K562 (cell line): ENCODE data around the gene ZFP36. TPM values are rescaled to one million over a fixed set of nuclear protein-coding genes. Genes with fewer than 3 reads are reported as not detected.

Experiments used
- ATAC-seq: fragments of 200-7000 bp; cut with Tn5 transposase; 3 replicates; pipeline ENCODE4 v1.9.1; 2020; ENCODE audit warnings: moderate library complexity
- BruUV-seq: library from RNA; stranded (reverse); fragments of 400-500 nt; replicated peaks from 2 replicates; lab custom pipeline; 2021; lab: Mats Ljungman, UMichigan
- CTCF ChIA-PET: fragments of 300-600 bp; formaldehyde crosslinking; extraction: SDS; loops from one replicate; lab custom pipeline; 2021; ENCODE audit warnings: low intra/inter-chr PET ratio; lab: Yijun Ruan, JAX
- POLR2A ChIA-PET: fragments of 300-600, 350-650 bp; sonication (Branson Sonifier 250); formaldehyde crosslinking; extraction: SDS; loops from one replicate; lab custom pipeline; 2021; ENCODE audit warnings: antibody characterized with exemption, inconsistent platforms; lab: Yijun Ruan, JAX
- DNase-seq, 4 experiments: peaks; one replicate each; pipeline versions ENCODE4 v3.0.0 to v3.0.0-alpha.2; 2011 to 2018; ENCODE audit warnings: low spot score in 3 of 4, mixed read lengths in 3 of 4; ENCODE audit errors: extremely low read depth in 1 of 4
- FAIRE-seq: peaks from 2 replicates; lab custom pipeline; 2011; peaks lifted over from hg19 to GRCh38; lab: Jason Lieb, UNC
- H2AFZ ChIP-seq: 2 replicates; pipeline ENCODE4 v1.6.0; 2011; ENCODE audit warnings: low read depth, low read length, control low read depth, inconsistent platforms
- H3K27ac ChIP-seq: fragments of 200-600 bp; 3 replicates; pipeline ENCODE4 v1.8.0; 2011; ENCODE audit warnings: low read depth, mild to moderate bottlenecking, control low read depth, inconsistent platforms, low read length, moderate library complexity, mixed read lengths; ENCODE audit errors: extremely low read depth
- H3K27me3 ChIP-seq, 2 experiments: fragments of 300-600 bp in 1 of 2; 2 replicates in 1 of 2; 3 replicates in 1 of 2; pipeline versions ENCODE4 v1.6.0 to v1.8.0; 2011; ENCODE audit warnings: inconsistent platforms in 2 of 2, low read length in 2 of 2, mild to moderate bottlenecking in 1 of 2, mixed read lengths in 1 of 2, moderate library complexity in 1 of 2; ENCODE audit not compliant: control insufficient read depth in 2 of 2, insufficient read depth in 2 of 2
- H3K36me3 ChIP-seq: fragments of 300-600 bp; 3 replicates; pipeline ENCODE4 v1.8.0; 2011; ENCODE audit warnings: mild to moderate bottlenecking, low read length, inconsistent platforms; ENCODE audit not compliant: control insufficient read depth, insufficient read depth
- H3K4me1 ChIP-seq, 2 experiments: fragments of 200-600 bp in 1 of 2; replicated peaks in 1 of 2; 2 replicates in 1 of 2; 3 replicates in 1 of 2; pipeline versions ENCODE4 v1.5.1 to v1.8.0; 2011; ENCODE audit warnings: inconsistent platforms in 2 of 2, low read length in 2 of 2, mild to moderate bottlenecking in 1 of 2, mixed read lengths in 1 of 2, moderate library complexity in 1 of 2; ENCODE audit not compliant: control insufficient read depth in 2 of 2, insufficient read depth in 2 of 2
- H3K4me2 ChIP-seq: 2 replicates; pipeline ENCODE4 v1.6.1; 2011; ENCODE audit warnings: low read length, control low read depth, inconsistent platforms, mixed read lengths; ENCODE audit not compliant: insufficient read depth
- H3K4me3 ChIP-seq: fragments of 200-600 bp; sonication (generic), shearing (Covaris generic); 2 replicates; pipeline ENCODE4 v1.5.1; 2016; ENCODE audit warnings: control low read depth, inconsistent platforms
- H3K79me2 ChIP-seq: fragments of 200-600 bp; 3 replicates; pipeline ENCODE4 v1.8.0; 2011; ENCODE audit warnings: low read length, inconsistent platforms; ENCODE audit not compliant: control insufficient read depth, insufficient read depth
- H3K9ac ChIP-seq, 2 experiments: 2 replicates each; pipeline versions ENCODE4 v1.6.0 to v1.6.1; 2011; ENCODE audit warnings: low read depth in 2 of 2, low read length in 2 of 2, control low read depth in 1 of 2, inconsistent platforms in 1 of 2, mild to moderate bottlenecking in 1 of 2, mixed read lengths in 1 of 2; ENCODE audit not compliant: insufficient read depth in 1 of 2
- H3K9me1 ChIP-seq: one replicate; pipeline ENCODE4 v1.6.0; 2011; ENCODE audit warnings: inconsistent platforms, mild to moderate bottlenecking, low read length, moderate library complexity; ENCODE audit not compliant: control insufficient read depth, insufficient read depth
- H3K9me3 ChIP-seq: replicated peaks from 2 replicates; pipeline ENCODE4 v1.5.1; 2011; ENCODE audit warnings: low read depth, low read length, inconsistent platforms; ENCODE audit not compliant: control insufficient read depth, insufficient read depth
- H4K20me1 ChIP-seq: replicated peaks from 2 replicates; pipeline ENCODE4 v1.6.1; 2011; ENCODE audit warnings: low read length, inconsistent platforms, mixed read lengths; ENCODE audit not compliant: control insufficient read depth, insufficient read depth
- LEF1 ChIP-seq: fragments of 450-650 bp; IDR thresholded peaks from 2 replicates; pipeline ENCODE4 v1.6.1; 2016; ENCODE audit warnings: mild to moderate bottlenecking
- MAZ ChIP-seq, 2 experiments: fragments of 450-650 bp in 1 of 2; sonication (generic) in 1 of 2; formaldehyde crosslinking; IDR thresholded peaks in 1 of 2; conservative IDR thresholded peaks in 1 of 2; 2 replicates each; pipeline versions ENCODE4 v1.4.0 to v1.5.0; 2020; ENCODE audit warnings: mild to moderate bottlenecking in 1 of 2, missing genetic modification reagents in 1 of 2
- NFYB ChIP-seq: IDR thresholded peaks from 2 replicates; pipeline ENCODE4 v1.6.1; 2011; ENCODE audit warnings: mild to moderate bottlenecking, moderate library complexity; ENCODE audit not compliant: insufficient read length; ENCODE audit errors: extremely low read depth
- NR1H2 ChIP-seq: sonication (generic); formaldehyde crosslinking; IDR thresholded peaks from 2 replicates; pipeline ENCODE4 v1.4.0; 2020; ENCODE audit warnings: mild to moderate bottlenecking, missing genetic modification reagents
- PHF21A ChIP-seq: fragments of 450-650 bp; IDR thresholded peaks from 2 replicates; pipeline ENCODE4 v1.6.1; 2017; ENCODE audit warnings: low read depth, borderline replicate concordance
- PURB ChIP-seq: sonication (generic); formaldehyde crosslinking; IDR thresholded peaks from 2 replicates; pipeline ENCODE4 v1.9.0; 2021; ENCODE audit warnings: low read depth, mild to moderate bottlenecking, missing genetic modification reagents
- RFX7 ChIP-seq: fragments of 250-450 bp; sonication (Bioruptor Pico); IDR thresholded peaks from 2 replicates; pipeline ENCODE4 v1.5.1; 2021; ENCODE audit warnings: mild to moderate bottlenecking
- TEAD2 ChIP-seq: fragments of 450-650 bp; IDR thresholded peaks from 2 replicates; pipeline ENCODE4 v1.6.1; 2016; ENCODE audit warnings: missing genetic modification characterization, control low read depth, missing compliant biosample characterization
- WGBS: fragments of 100-300 bp; shearing (Covaris generic); methylation state at CpG from one replicate; pipeline ENCODE4 v1.1.6; 2016; ENCODE audit warnings: low coverage, mixed read lengths; ENCODE audit not compliant: insufficient coverage; ENCODE audit errors: missing lambda C conversion rate; 5-methylcytosine and 5-hydroxymethylcytosine counted together
- in situ Hi-C: fragments of 300-500 bp; cut with MboI; formaldehyde crosslinking; loops from 4 replicates; pipeline ENCODE4 v1.15.0; 2018; ENCODE audit warnings: inconsistent platforms, mixed read lengths
- intact Hi-C: fragments of 100-400 bp; cut with micrococcal nuclease; formaldehyde crosslinking; loops from 2 replicates; pipeline ENCODE4 v1.14.2; 2022
- polyA plus RNA-seq, 8 experiments: library from polyadenylated mRNA; depleted of rRNA in 4 of 8; stranded (reverse) in 5 of 8; unstranded in 3 of 8; fragments of >200 nt; fragmentation: Nextera tagmentation in 2 of 8; fragmentation: Illumina TruSeq in 1 of 8; extraction: Ambion mirVana in 2 of 8; extraction: Trizol in 1 of 8; gene quantifications; 2 replicates each; pipeline versions ENCODE4 v1.2.1 to v1.2.3, GENCODE V29; 2011 to 2014; ENCODE audit warnings: inconsistent platforms in 1 of 8, missing spikeins in 1 of 8
- total RNA-seq, 7 experiments: library from RNA; depleted of rRNA in 6 of 7; stranded (reverse); fragments of >200 nt in 6 of 7; fragmentation: Illumina TruSeq in 2 of 7; extraction: Trizol in 2 of 7; gene quantifications; 2 replicates each; pipeline versions ENCODE4 v1.2.1 to v1.2.3, GENCODE V29; 2011 to 2021; ENCODE audit warnings: low replicate concordance in 1 of 7
- TF ChIP-seq, protein P1 (sequence below): fragments of 250-450 bp; sonication (Bioruptor Pico); IDR thresholded peaks from 2 replicates; pipeline ENCODE4 v1.8.0; 2022; ENCODE audit warnings: inconsistent platforms
- TF ChIP-seq, protein P2 (sequence below): fragments of 200-800 bp; sonication (Bioruptor generic); IDR thresholded peaks from 2 replicates; pipeline ENCODE4 v1.6.1; 2017; ENCODE audit warnings: missing genetic modification characterization, missing compliant biosample characterization
- TF ChIP-seq, protein P3 (sequence below): sonication (generic); formaldehyde crosslinking; IDR thresholded peaks from 2 replicates; pipeline ENCODE4 v1.8.0; 2022; ENCODE audit warnings: mild to moderate bottlenecking, missing genetic modification reagents
- TF ChIP-seq, protein P4 (sequence below): sonication (generic); formaldehyde crosslinking; IDR thresholded peaks from 2 replicates; pipeline ENCODE4 v1.9.0; 2022; ENCODE audit warnings: mild to moderate bottlenecking, missing genetic modification reagents

ZFP36 gene
- total and polyA plus RNA-seq, 9 of the 15 experiments (the other 6 are each of a cell fraction or from before 2014, with no cell fraction given), result 1.0 to 20.1 (median 3.5) TPM

DNA sequence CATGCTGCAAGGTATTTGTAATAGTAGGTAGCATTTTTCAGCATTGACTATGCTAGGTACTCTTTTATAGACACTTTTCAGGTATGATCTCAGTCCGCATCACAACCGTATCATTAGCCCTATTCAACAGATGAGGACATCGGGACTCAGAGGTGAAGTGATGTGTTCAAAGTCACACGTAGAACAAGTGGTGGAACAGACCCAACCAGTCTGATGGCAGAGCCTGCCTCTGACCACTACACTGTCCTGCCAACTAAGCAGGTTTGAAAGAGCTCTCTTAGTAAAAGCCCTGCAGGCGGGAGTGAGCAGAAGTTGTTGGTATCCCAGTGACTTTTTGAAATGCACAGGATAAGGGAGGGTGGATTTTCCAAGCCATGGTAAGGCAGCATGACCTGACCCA, 35.9 kb upstream of the ZFP36 start (continued):
- TF ChIP-seq, protein P1, sequence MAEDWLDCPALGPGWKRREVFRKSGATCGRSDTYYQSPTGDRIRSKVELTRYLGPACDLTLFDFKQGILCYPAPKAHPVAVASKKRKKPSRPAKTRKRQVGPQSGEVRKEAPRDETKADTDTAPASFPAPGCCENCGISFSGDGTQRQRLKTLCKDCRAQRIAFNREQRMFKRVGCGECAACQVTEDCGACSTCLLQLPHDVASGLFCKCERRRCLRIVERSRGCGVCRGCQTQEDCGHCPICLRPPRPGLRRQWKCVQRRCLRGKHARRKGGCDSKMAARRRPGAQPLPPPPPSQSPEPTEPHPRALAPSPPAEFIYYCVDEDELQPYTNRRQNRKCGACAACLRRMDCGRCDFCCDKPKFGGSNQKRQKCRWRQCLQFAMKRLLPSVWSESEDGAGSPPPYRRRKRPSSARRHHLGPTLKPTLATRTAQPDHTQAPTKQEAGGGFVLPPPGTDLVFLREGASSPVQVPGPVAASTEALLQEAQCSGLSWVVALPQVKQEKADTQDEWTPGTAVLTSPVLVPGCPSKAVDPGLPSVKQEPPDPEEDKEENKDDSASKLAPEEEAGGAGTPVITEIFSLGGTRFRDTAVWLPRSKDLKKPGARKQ (CRISPR knock-in tag), result no peak
- TF ChIP-seq RFX7, result no peak
- no peak for TF ChIP-seq PURB (CRISPR knock-in tag)
- TF ChIP-seq MAZ (CRISPR knock-in tag; conservative IDR thresholded peaks at IDR 0.05 in 1 of 2, IDR thresholded peaks at IDR 0.05 in 1 of 2), result no peak
- TF ChIP-seq LEF1, result no peak
- TF ChIP-seq, all 486 proteins: peak for 0

DNA sequence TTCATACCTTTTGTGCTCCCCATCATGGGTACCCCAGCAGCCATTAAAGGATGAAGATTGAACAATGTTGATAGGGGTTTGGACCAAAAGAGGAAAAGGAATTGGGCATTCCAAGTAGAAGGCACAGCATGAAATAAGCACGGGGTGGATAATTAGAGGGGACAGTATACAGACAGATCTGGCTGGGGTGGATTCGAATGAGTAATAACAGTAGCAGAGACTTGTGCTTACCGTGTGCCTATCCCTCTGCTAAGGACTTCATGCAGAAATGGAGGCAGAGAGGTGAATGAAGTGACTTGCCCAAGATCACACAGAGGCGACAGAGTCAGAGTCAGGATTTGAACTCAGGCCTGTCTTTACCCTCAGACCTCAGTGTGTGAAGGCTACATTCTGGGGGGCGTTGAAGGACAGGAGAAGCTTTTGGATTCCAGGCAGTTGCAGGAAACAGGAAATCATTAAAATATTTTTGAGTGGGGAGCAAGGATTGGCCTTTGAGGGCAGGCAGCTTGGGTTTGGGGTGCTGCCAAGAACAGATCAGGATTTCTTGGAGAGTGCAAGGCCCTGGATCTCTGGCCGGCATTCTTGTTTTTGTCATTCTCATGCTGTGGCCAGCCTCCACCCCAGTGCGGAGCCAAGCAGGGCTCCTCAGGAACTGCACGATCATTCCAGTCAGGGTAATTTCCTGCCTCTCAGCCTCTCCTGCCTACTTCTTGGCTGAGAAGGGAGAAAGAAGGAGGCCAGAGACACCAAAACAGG, 34.4 kb upstream of the ZFP36 start:
- no peak overlapping the region for H3K4me2 ChIP-seq
- intact Hi-C loops, result no loop called here
- no peaks in the 10 kb centered on the region for H3K27me3 ChIP-seq
- H3K4me1 ChIP-seq, result no peaks in the 10 kb centered on the region
- peaks cover 3% of the 10 kb centered on the region for H3K9me1 ChIP-seq
- in situ Hi-C loops, result no loop called here
- H3K79me2 ChIP-seq, result no peaks in the 10 kb centered on the region
- no peaks in the 10 kb centered on the region for H3K9me3 ChIP-seq
- no TSS peak for BruUV-seq
- H4K20me1 ChIP-seq, result no peaks in the 10 kb centered on the region
- H3K9ac ChIP-seq, result peak overlapping the region in 1 of 2 experiments; percentile 38; a peak in 1 of 4 replicates
- FAIRE-seq (no peak), DNase-seq (no peak), ATAC-seq (no peak)
- H3K4me3 ChIP-seq, result no peak overlapping the region
- no peak overlapping the region for H2AFZ ChIP-seq
- no peak overlapping the region for H3K27ac ChIP-seq
- WGBS, result 93% methylated on average over 8 of the region's 8 CpGs
- POLR2A ChIA-PET, result interaction anchor here (1.0 to 1.8 kb wide), 2 partner anchors 17 to 19 kb away, joined by 3 to 5 read pairs; partner anchors contain the start of genes MED29 and PAF1
- CTCF ChIA-PET, result no interaction called here
- peaks cover 86% of the 10 kb centered on the region for H3K36me3 ChIP-seq
- TF ChIP-seq TEAD2, result no peak
- no peak for TF ChIP-seq NFYB
- TF ChIP-seq, protein P2, sequence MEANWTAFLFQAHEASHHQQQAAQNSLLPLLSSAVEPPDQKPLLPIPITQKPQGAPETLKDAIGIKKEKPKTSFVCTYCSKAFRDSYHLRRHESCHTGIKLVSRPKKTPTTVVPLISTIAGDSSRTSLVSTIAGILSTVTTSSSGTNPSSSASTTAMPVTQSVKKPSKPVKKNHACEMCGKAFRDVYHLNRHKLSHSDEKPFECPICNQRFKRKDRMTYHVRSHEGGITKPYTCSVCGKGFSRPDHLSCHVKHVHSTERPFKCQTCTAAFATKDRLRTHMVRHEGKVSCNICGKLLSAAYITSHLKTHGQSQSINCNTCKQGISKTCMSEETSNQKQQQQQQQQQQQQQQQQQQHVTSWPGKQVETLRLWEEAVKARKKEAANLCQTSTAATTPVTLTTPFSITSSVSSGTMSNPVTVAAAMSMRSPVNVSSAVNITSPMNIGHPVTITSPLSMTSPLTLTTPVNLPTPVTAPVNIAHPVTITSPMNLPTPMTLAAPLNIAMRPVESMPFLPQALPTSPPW (CRISPR knock-in tag), result no peak
- TF ChIP-seq, protein P3, sequence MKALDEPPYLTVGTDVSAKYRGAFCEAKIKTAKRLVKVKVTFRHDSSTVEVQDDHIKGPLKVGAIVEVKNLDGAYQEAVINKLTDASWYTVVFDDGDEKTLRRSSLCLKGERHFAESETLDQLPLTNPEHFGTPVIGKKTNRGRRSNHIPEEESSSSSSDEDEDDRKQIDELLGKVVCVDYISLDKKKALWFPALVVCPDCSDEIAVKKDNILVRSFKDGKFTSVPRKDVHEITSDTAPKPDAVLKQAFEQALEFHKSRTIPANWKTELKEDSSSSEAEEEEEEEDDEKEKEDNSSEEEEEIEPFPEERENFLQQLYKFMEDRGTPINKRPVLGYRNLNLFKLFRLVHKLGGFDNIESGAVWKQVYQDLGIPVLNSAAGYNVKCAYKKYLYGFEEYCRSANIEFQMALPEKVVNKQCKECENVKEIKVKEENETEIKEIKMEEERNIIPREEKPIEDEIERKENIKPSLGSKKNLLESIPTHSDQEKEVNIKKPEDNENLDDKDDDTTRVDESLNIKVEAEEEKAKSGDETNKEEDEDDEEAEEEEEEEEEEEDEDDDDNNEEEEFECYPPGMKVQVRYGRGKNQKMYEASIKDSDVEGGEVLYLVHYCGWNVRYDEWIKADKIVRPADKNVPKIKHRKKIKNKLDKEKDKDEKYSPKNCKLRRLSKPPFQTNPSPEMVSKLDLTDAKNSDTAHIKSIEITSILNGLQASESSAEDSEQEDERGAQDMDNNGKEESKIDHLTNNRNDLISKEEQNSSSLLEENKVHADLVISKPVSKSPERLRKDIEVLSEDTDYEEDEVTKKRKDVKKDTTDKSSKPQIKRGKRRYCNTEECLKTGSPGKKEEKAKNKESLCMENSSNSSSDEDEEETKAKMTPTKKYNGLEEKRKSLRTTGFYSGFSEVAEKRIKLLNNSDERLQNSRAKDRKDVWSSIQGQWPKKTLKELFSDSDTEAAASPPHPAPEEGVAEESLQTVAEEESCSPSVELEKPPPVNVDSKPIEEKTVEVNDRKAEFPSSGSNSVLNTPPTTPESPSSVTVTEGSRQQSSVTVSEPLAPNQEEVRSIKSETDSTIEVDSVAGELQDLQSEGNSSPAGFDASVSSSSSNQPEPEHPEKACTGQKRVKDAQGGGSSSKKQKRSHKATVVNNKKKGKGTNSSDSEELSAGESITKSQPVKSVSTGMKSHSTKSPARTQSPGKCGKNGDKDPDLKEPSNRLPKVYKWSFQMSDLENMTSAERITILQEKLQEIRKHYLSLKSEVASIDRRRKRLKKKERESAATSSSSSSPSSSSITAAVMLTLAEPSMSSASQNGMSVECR, result no peak
- TF ChIP-seq, protein P4, sequence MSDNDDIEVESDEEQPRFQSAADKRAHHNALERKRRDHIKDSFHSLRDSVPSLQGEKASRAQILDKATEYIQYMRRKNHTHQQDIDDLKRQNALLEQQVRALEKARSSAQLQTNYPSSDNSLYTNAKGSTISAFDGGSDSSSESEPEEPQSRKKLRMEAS (CRISPR knock-in tag), result no peak
- TF ChIP-seq NR1H2 (CRISPR knock-in tag), result no peak
- no peak for TF ChIP-seq PHF21A
